HCT116 (cell line): Measurements from ENCODE around the gene INTS4.

ENCODE experiments used
- CEBPB ChIP-seq: IDR thresholded peaks from 2 replicates; pipeline ENCODE4 v1.6.1; 2012; ENCODE audit warnings: low read depth
- CTCF ChIP-seq, 3 experiments: fragments of 200-600 bp in 1 of 3; sonication (generic) in 1 of 3; IDR thresholded peaks in 2 of 3; conservative IDR thresholded peaks in 1 of 3; 2 replicates each; pipeline ENCODE4 v1.5.1; 2012 to 2017; ENCODE audit warnings: low read depth in 2 of 3, low read length in 2 of 3, antibody characterized with exemption in 1 of 3, borderline replicate concordance in 1 of 3, control low read depth in 1 of 3, mild to moderate bottlenecking in 1 of 3, mixed read lengths in 1 of 3, mixed run types in 1 of 3, moderate library complexity in 1 of 3; ENCODE audit not compliant: insufficient read depth in 1 of 3
- EZH2 ChIP-seq: fragments of 200-600 bp; sonication (generic); IDR thresholded peaks from 2 replicates; pipeline ENCODE4 v1.6.1; 2017; ENCODE audit warnings: antibody characterized with exemption, mixed run types
- JUND ChIP-seq: IDR thresholded peaks from 2 replicates; pipeline ENCODE4 v1.6.1; 2012
- POLR2A ChIP-seq: IDR thresholded peaks from 2 replicates; pipeline ENCODE4 v1.7.0; 2011; ENCODE audit warnings: borderline replicate concordance; ENCODE audit not compliant: insufficient read depth, insufficient read length; ENCODE audit errors: extremely low read depth
- POLR2AphosphoS5 ChIP-seq: IDR thresholded peaks from 2 replicates; pipeline ENCODE4 v1.6.1; 2011; ENCODE audit warnings: mild to moderate bottlenecking, low read depth, low read length, moderate library complexity
- SRF ChIP-seq: IDR thresholded peaks from 2 replicates; pipeline ENCODE4 v1.6.1; 2012; ENCODE audit warnings: low read depth
- TF ChIP-seq, protein P1 (sequence below): IDR thresholded peaks from 2 replicates; pipeline ENCODE4 v1.6.1; 2012

- no peak for TF ChIP-seq CTCF (IDR thresholded peaks at IDR 0.05 in 2 of 3, conservative IDR thresholded peaks at IDR 0.05 in 1 of 3; ENCODE audit: borderline replicate concordance in 1 of 3, insufficient read depth in 1 of 3, low read depth in 2 of 3, low read length in 2 of 3)
- no peak for TF ChIP-seq SRF
- TF ChIP-seq POLR2A = no peak
- TF ChIP-seq JUND = no peak
- TF ChIP-seq CEBPB = no peak
- no peak for TF ChIP-seq POLR2AphosphoS5
- TF ChIP-seq, protein P1, sequence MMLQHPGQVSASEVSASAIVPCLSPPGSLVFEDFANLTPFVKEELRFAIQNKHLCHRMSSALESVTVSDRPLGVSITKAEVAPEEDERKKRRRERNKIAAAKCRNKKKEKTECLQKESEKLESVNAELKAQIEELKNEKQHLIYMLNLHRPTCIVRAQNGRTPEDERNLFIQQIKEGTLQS = no peak
- TF ChIP-seq EZH2 = no peak
These were observed 27.1 kb upstream of the INTS4 start for GRCh38 chr11:78021611-78022010.
